Bronchial epithelial cell (primary cell): Measurements from ENCODE around the gene NISCH. TPM values are rescaled to one million over a fixed set of nuclear protein-coding genes. Genes with fewer than 3 reads are reported as not detected.

ENCODE experiments used
- DNase-seq: peaks from one replicate; pipeline ENCODE4 v3.0.0-alpha.2; 2010; ENCODE audit warnings: low read depth
- FAIRE-seq: peaks from 2 replicates; lab custom pipeline; 2011; peaks lifted over from hg19 to GRCh38; lab: Jason Lieb, UNC
- H3K27me3 ChIP-seq: 2 replicates; pipeline ENCODE4 v1.5.1; 2011; ENCODE audit warnings: low read length; ENCODE audit not compliant: control insufficient read depth, insufficient read depth
- H3K36me3 ChIP-seq: 2 replicates; pipeline ENCODE4 v1.5.1; 2011; ENCODE audit warnings: low read length; ENCODE audit not compliant: control insufficient read depth, insufficient read depth
- H3K4me3 ChIP-seq: 2 replicates; pipeline ENCODE4 v1.5.1; 2011; ENCODE audit warnings: mild to moderate bottlenecking, low read depth, low read length, control low read depth
- total RNA-seq: library from RNA; depleted of rRNA; stranded (reverse); fragments of >200 nt; gene quantifications from 2 replicates; pipeline ENCODE4 v1.2.1, GENCODE V29; 2014
- TF ChIP-seq, protein P1 (sequence below): IDR thresholded peaks from 2 replicates; pipeline ENCODE4 v1.5.1; 2011; ENCODE audit warnings: mild to moderate bottlenecking, moderate library complexity, low read length, control low read depth, inconsistent platforms; ENCODE audit not compliant: insufficient read depth, severe bottlenecking

Gene NISCH
- total RNA-seq, 1 donor from 2014 or later = 30.5 TPM

DNA sequence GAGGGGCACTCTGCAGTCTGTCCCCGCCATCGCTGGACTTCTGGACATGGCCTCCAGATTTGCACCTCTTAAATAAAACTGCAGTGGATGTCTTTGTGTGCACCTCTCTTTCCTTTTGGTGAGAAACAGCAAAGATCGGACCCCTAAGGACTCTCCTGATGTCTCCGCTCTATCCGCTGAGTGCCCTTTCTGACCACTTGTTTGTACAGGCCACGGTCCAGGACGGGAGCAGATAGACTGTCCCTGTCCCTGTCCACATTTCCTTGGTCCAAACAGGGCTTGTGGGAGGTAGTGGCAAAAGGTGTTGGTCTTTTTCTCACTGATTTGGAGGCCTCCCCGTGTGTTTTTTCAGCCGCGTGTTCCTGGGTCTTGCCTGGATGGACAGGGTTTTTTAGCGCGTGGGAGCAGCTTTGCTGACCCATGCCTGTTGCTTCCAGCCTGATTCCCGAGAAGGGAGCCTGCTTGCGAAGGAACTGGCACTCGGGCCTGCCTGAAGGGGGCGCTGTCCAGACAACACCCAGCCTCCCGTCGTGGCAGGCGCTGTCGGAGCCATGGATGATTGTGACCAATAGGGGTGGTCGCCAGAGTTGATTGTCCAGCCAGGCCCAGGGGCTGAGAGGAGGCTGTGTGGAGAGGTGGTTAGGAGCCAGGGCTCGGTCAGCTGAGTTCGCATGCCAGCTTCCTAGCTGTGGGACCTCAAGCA is 26.6 kb downstream of the NISCH start:
- H3K36me3 ChIP-seq = peaks cover 40% of the 10 kb centered on the region

DNA sequence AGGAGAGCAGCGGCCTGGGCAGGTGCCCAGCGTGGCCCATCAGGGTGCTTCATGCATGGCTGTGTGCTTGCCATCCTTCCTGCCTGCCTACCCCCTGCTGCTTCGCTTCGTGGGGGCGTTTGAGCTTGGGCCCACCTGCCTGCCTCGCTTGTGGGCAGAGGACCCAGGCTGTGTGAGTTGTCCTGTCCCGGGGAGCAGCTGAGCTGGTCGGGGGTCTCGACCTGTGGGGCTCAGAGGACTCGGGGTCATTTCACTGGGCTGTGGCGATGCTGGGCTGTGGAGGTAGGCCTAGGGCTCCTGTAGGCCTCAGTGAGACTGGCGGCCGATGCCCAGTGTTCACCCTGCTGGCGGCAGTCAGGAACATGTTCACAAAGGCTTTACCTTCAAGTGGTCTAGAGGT is 27.7 kb downstream of the NISCH start:
- H3K4me3 ChIP-seq = no peak overlapping the region
- FAIRE-seq = no peak
- peaks cover 40% of the 10 kb centered on the region for H3K36me3 ChIP-seq
- no peaks in the 10 kb centered on the region for H3K27me3 ChIP-seq
- TF ChIP-seq, protein P1, sequence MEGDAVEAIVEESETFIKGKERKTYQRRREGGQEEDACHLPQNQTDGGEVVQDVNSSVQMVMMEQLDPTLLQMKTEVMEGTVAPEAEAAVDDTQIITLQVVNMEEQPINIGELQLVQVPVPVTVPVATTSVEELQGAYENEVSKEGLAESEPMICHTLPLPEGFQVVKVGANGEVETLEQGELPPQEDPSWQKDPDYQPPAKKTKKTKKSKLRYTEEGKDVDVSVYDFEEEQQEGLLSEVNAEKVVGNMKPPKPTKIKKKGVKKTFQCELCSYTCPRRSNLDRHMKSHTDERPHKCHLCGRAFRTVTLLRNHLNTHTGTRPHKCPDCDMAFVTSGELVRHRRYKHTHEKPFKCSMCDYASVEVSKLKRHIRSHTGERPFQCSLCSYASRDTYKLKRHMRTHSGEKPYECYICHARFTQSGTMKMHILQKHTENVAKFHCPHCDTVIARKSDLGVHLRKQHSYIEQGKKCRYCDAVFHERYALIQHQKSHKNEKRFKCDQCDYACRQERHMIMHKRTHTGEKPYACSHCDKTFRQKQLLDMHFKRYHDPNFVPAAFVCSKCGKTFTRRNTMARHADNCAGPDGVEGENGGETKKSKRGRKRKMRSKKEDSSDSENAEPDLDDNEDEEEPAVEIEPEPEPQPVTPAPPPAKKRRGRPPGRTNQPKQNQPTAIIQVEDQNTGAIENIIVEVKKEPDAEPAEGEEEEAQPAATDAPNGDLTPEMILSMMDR = no peak
- DNase-seq = no peak

More for the DNA sequence above, 26.6 kb downstream of the NISCH start:
- Histone ChIP-seq H3K27me3 (no peaks in the 10 kb centered on the region), H3K4me3 (no peak overlapping the region)
- TF ChIP-seq, protein P1 = peak; percentile 48
- no peak for DNase-seq
- no peak for FAIRE-seq

DNA sequence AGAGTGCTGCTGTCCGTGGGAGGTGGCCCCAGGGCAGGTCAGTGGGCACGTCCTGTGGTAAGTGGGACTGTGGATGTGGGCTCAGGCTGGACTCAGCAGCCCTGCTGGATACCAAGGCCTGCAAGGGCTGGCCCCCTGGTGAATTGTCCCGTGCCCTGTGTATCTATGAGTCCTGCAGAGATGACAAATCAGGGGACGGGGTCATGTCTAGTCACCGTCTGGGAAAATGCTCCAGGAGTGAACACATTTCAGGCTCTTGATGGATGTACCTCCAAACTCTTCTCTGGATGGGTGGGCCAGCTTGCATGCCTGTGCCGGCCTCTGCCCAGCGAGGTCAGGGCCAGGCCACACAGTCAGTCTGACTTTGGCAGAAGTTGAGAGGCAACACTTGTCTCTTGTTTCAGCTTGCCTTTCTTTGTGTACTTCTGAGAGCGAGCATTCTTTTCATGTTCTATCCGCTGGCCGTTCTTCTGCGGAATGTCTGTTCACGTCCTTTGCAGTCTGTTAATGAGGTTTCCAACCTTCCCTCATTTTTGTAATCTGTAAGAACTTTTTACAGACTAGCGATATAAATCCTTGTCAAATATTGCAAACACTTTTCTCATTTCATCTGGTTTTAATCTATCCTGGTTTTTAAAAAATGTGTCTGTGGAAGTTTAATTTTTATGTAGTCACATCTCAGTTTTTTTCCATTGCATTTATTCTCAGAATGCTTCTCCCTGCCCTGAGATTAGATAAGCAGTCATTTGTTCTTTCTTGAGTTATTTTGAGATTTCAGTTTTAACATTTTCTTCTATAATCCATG is 28.4 kb downstream of the NISCH start:
- Histone ChIP-seq H3K4me3 (no peak overlapping the region), H3K36me3 (peaks cover 39% of the 10 kb centered on the region), H3K27me3 (no peaks in the 10 kb centered on the region)
- FAIRE-seq (no peak), DNase-seq (peak; percentile 85)
- TF ChIP-seq, protein P1 = no peak

GRCh38 chr3:52484680-52485461 is 29.5 kb downstream of the NISCH start:
- FAIRE-seq (no peak), DNase-seq (no peak)
- Histone ChIP-seq H3K36me3 (peaks cover 38% of the 10 kb centered on the region), H3K27me3 (no peaks in the 10 kb centered on the region), H3K4me3 (no peak overlapping the region)
- TF ChIP-seq, protein P1 = no peak

GRCh38 chr3:52487050-52487787 is 31.8 kb downstream of the NISCH start:
- DNase-seq (no peak), FAIRE-seq (no peak)
- Histone ChIP-seq H3K27me3 (no peaks in the 10 kb centered on the region), H3K36me3 (peaks cover 46% of the 10 kb centered on the region), H3K4me3 (no peak overlapping the region)
- TF ChIP-seq, protein P1 = no peak
